MM.1S (cell line): Measurements from ENCODE around the gene TMEM178B.

Source experiments
- DNase-seq: peaks from one replicate; pipeline ENCODE4 v3.0.0-alpha.2; 2015
- H2AFZ ChIP-seq: fragments of 300-600 bp; sonication (generic); 2 replicates; pipeline ENCODE4 v1.6.0; 2016; ENCODE audit warnings: antibody characterized with exemption, low read length
- H3F3A ChIP-seq: fragments of 300-600 bp; sonication (generic); 2 replicates; pipeline ENCODE4 v1.6.1; 2016; ENCODE audit warnings: mild to moderate bottlenecking, antibody characterized with exemption, low read length, moderate library complexity, mixed read lengths; ENCODE audit not compliant: insufficient read depth
- H3K27ac ChIP-seq: fragments of 300-600 bp; sonication (generic); 2 replicates; pipeline ENCODE4 v1.5.1; 2016; ENCODE audit warnings: mild to moderate bottlenecking, low read length
- H3K27me3 ChIP-seq: fragments of 300-600 bp; sonication (generic); replicated peaks from 2 replicates; pipeline ENCODE4 v1.6.0; 2016; ENCODE audit warnings: low read length; ENCODE audit not compliant: insufficient read depth
- H3K36me3 ChIP-seq: fragments of 300-600 bp; sonication (generic); replicated peaks from 2 replicates; pipeline ENCODE4 v1.6.1; 2016; ENCODE audit warnings: mild to moderate bottlenecking, low read length, mixed read lengths; ENCODE audit not compliant: insufficient read depth
- H3K4me1 ChIP-seq: fragments of 300-600 bp; sonication (generic); 2 replicates; pipeline ENCODE4 v1.6.1; 2016; ENCODE audit warnings: low read length, mixed read lengths
- H3K4me2 ChIP-seq: fragments of 300-600 bp; sonication (generic); 2 replicates; pipeline ENCODE4 v1.6.0; 2016; ENCODE audit warnings: low read depth, low read length
- H3K4me3 ChIP-seq: fragments of 300-600 bp; sonication (generic); 2 replicates; pipeline ENCODE4 v1.5.1; 2016; ENCODE audit warnings: low read length, mixed read lengths
- H3K79me2 ChIP-seq: fragments of 300-600 bp; sonication (generic); 2 replicates; pipeline ENCODE4 v1.6.1; 2016; ENCODE audit warnings: mixed run types, low read length, mixed read lengths
- H3K9ac ChIP-seq: fragments of 300-600 bp; sonication (generic); 2 replicates; pipeline ENCODE4 v1.6.1; 2016; ENCODE audit warnings: low read length, mixed read lengths
- H3K9me2 ChIP-seq: fragments of 300-600 bp; sonication (generic); replicated peaks from 2 replicates; pipeline ENCODE4 v1.6.1; 2016; ENCODE audit warnings: mild to moderate bottlenecking, low read length, mixed read lengths; ENCODE audit not compliant: insufficient read depth
- H3K9me3 ChIP-seq: fragments of 300-600 bp; sonication (generic); replicated peaks from 2 replicates; pipeline ENCODE4 v1.6.1; 2016; ENCODE audit warnings: mild to moderate bottlenecking, low read length, mixed read lengths; ENCODE audit not compliant: insufficient read depth
- H4K20me1 ChIP-seq: fragments of 300-600 bp; sonication (generic); 2 replicates; pipeline ENCODE4 v1.6.1; 2016; ENCODE audit warnings: mild to moderate bottlenecking, low read length, moderate library complexity, mixed read lengths; ENCODE audit not compliant: insufficient read depth
- EZH2 ChIP-seq: fragments of 300-600 bp; sonication (generic); optimal IDR thresholded peaks from 2 replicates; pipeline ENCODE3; 2017; ENCODE audit warnings: low read depth, mild to moderate bottlenecking, antibody characterized with exemption, low read length, mixed read lengths
- EZH2phosphoT487 ChIP-seq: fragments of 300-600 bp; sonication (generic); IDR thresholded peaks from 2 replicates; pipeline ENCODE4 v1.6.1; 2018; ENCODE audit warnings: antibody characterized with exemption, low read length
- TF ChIP-seq, protein P1 (sequence below): fragments of 300-600 bp; sonication (generic); IDR thresholded peaks from 2 replicates; pipeline ENCODE4 v1.5.1; 2016; ENCODE audit warnings: antibody characterized with exemption, low read length, mixed read lengths

TMEM178B gene

DNA sequence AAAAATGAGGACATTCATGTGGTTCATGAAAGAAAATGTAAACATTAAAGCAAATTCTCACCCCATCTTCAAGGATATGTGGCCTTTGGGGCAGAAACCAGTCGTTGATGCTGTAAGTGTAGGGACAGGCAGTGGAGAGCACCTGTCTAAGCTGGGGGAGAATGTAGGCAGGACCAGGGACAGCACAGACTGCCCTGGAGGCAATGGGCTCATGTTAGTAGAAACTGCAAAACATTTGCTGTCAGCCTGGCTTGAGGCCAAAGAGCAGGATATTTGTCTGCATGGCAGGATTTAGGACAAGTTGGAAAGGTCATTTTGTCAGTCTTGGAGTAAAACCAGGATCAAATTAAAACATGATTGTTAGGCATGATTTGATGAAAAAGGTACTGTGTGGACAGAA lies 265.7 kb downstream of the TMEM178B start:
- no peak overlapping the region for H3K9ac ChIP-seq
- no peaks in the 10 kb centered on the region for H3K9me3 ChIP-seq
- no peaks in the 10 kb centered on the region for H3K4me1 ChIP-seq
- H4K20me1 ChIP-seq: no peaks in the 10 kb centered on the region
- H3K36me3 ChIP-seq: no peaks in the 10 kb centered on the region
- H3K4me3 ChIP-seq: no peak overlapping the region
- no peaks in the 10 kb centered on the region for H3F3A ChIP-seq
- H3K79me2 ChIP-seq: no peaks in the 10 kb centered on the region
- no peak overlapping the region for H3K27ac ChIP-seq
- H3K27me3 ChIP-seq: no peaks in the 10 kb centered on the region
- no peak for DNase-seq
- H3K4me2 ChIP-seq: no peak overlapping the region
- H3K9me2 ChIP-seq: no peaks in the 10 kb centered on the region
- TF ChIP-seq EZH2phosphoT487: no peak
- no peak for TF ChIP-seq EZH2
- TF ChIP-seq, protein P1, sequence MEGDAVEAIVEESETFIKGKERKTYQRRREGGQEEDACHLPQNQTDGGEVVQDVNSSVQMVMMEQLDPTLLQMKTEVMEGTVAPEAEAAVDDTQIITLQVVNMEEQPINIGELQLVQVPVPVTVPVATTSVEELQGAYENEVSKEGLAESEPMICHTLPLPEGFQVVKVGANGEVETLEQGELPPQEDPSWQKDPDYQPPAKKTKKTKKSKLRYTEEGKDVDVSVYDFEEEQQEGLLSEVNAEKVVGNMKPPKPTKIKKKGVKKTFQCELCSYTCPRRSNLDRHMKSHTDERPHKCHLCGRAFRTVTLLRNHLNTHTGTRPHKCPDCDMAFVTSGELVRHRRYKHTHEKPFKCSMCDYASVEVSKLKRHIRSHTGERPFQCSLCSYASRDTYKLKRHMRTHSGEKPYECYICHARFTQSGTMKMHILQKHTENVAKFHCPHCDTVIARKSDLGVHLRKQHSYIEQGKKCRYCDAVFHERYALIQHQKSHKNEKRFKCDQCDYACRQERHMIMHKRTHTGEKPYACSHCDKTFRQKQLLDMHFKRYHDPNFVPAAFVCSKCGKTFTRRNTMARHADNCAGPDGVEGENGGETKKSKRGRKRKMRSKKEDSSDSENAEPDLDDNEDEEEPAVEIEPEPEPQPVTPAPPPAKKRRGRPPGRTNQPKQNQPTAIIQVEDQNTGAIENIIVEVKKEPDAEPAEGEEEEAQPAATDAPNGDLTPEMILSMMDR: no peak
- no peak overlapping the region for H2AFZ ChIP-seq

DNA sequence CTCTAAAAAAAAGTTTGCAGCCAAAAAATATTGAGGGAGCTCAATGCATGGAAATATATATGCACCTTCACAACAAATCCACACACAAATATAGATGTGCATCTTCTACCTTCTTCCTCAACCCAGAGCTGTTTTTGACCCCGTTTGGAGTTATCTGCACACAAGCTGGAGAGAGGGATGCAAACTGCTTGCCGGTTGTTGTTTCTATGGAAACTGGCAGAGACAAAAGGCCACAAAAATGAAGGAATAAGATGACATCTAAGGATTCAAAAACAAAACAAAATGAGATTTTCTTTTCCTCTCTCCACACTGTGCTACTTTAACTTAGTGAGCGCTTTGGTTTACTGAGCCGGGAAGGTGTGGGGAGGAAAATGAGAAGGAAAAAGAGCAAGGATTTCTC lies 267.1 kb downstream of the TMEM178B start:
- Histone ChIP-seq H3K9ac (no peak overlapping the region), H3K79me2 (no peaks in the 10 kb centered on the region), H3K4me2 (no peak overlapping the region), H3K36me3 (no peaks in the 10 kb centered on the region), H3K27me3 (no peaks in the 10 kb centered on the region), H3K4me3 (no peak overlapping the region), H2AFZ (no peak overlapping the region), H3K27ac (no peak overlapping the region), H3K4me1 (no peaks in the 10 kb centered on the region), H3K9me3 (no peaks in the 10 kb centered on the region), H3F3A (no peaks in the 10 kb centered on the region), H4K20me1 (no peaks in the 10 kb centered on the region), H3K9me2 (no peaks in the 10 kb centered on the region)
- no peak for DNase-seq
- TF ChIP-seq EZH2: no peak
- no peak for TF ChIP-seq EZH2phosphoT487
- TF ChIP-seq, protein P1: no peak

GRCh38 chr7:141342621-141343408 lies 269.0 kb downstream of the TMEM178B start:
- no peaks in the 10 kb centered on the region for H3K9me3 ChIP-seq
- no peak for DNase-seq
- no peak overlapping the region for H3K9ac ChIP-seq
- no peaks in the 10 kb centered on the region for H3K36me3 ChIP-seq
- H3K4me3 ChIP-seq: no peak overlapping the region
- H3K9me2 ChIP-seq: no peaks in the 10 kb centered on the region
- no peaks in the 10 kb centered on the region for H4K20me1 ChIP-seq
- H3K27ac ChIP-seq: no peak overlapping the region
- H3K4me1 ChIP-seq: no peaks in the 10 kb centered on the region
- H3F3A ChIP-seq: no peaks in the 10 kb centered on the region
- H3K4me2 ChIP-seq: no peak overlapping the region
- no peak overlapping the region for H2AFZ ChIP-seq
- H3K79me2 ChIP-seq: no peaks in the 10 kb centered on the region
- TF ChIP-seq, protein P1: no peak
- no peak for TF ChIP-seq EZH2
- TF ChIP-seq EZH2phosphoT487: no peak
- no peaks in the 10 kb centered on the region for H3K27me3 ChIP-seq
